HG03039 (cell line): ENCODE results near the gene MYOCOS.
"Not testable (repeated sequence)": the region's sequence is repeated elsewhere in the genome, so short reads cannot be mapped to it uniquely, and the experiment has no call there.

Source experiments
- ATAC-seq: cut with Tn5 transposase; IDR thresholded peaks from one replicate; pipeline ENCODE4 v1.9.1; 2021; ENCODE audit warnings: mild to moderate bottlenecking, moderate library complexity; ENCODE audit not compliant: unreplicated experiment

The MYOCOS gene

GRCh38 chr1:171622152-171622462, at the start of gene MYOCOS:
Gene MYOCOS, plus strand, starts transcription at chr1:171622243. Its CDS starts 1,641 bp downstream, at chr1:171623884.
- no peak for ATAC-seq

GRCh38 chr1:171576144-171576543, 45.9 kb upstream of the MYOCOS start:
- ATAC-seq: no peak

GRCh38 chr1:171581226-171581625, 40.8 kb upstream of the MYOCOS start:
- no peak for ATAC-seq

- no peak for ATAC-seq
Observed at GRCh38 chr1:171581766-171582165, 40.3 kb upstream of the MYOCOS start.

GRCh38 chr1:171582589-171582988, 39.5 kb upstream of the MYOCOS start:
- no peak for ATAC-seq

- no peak for ATAC-seq
Observed at GRCh38 chr1:171583591-171584201, 38.3 kb upstream of the MYOCOS start.

- no peak for ATAC-seq
Observed at GRCh38 chr1:171585715-171586114, 36.3 kb upstream of the MYOCOS start.

GRCh38 chr1:171588230-171588629, 33.8 kb upstream of the MYOCOS start:
- no peak for ATAC-seq

- no peak for ATAC-seq
Observed at GRCh38 chr1:171590022-171590421, 32.0 kb upstream of the MYOCOS start.

GRCh38 chr1:171595324-171595723, 26.7 kb upstream of the MYOCOS start:
- no peak for ATAC-seq

- no peak for ATAC-seq
Observed at GRCh38 chr1:171596119-171596518, 25.9 kb upstream of the MYOCOS start.

GRCh38 chr1:171596705-171597104, 25.3 kb upstream of the MYOCOS start:
- ATAC-seq: no peak

GRCh38 chr1:171597203-171597602, 24.8 kb upstream of the MYOCOS start:
- ATAC-seq: no peak

- not testable (repeated sequence) for ATAC-seq
Observed at GRCh38 chr1:171600310-171600709, 21.7 kb upstream of the MYOCOS start.

- ATAC-seq: no peak
Observed at GRCh38 chr1:171600862-171601261, 21.2 kb upstream of the MYOCOS start.

GRCh38 chr1:171603042-171603441, 19.0 kb upstream of the MYOCOS start:
- ATAC-seq: not testable (repeated sequence)

GRCh38 chr1:171606402-171606941, 15.6 kb upstream of the MYOCOS start:
- ATAC-seq: no peak

- no peak for ATAC-seq
Observed at GRCh38 chr1:171610385-171610784, 11.7 kb upstream of the MYOCOS start.

GRCh38 chr1:171611306-171611705, 10.7 kb upstream of the MYOCOS start:
- no peak for ATAC-seq

- no peak for ATAC-seq
Observed at GRCh38 chr1:171613282-171613681, 8.8 kb upstream of the MYOCOS start.

GRCh38 chr1:171615122-171615906, 6.7 kb upstream of the MYOCOS start:
- not testable (repeated sequence) for ATAC-seq

GRCh38 chr1:171616586-171616985, 5.5 kb upstream of the MYOCOS start:
- no peak for ATAC-seq
